GM10847 (cell line): Measurements from ENCODE around the gene SORL1.

Experiments used
- POLR2A ChIP-seq: IDR thresholded peaks from 2 replicates; pipeline ENCODE4 v1.6.1; 2011; ENCODE audit not compliant: insufficient read length; ENCODE audit errors: extremely low read depth

Gene SORL1

DNA sequence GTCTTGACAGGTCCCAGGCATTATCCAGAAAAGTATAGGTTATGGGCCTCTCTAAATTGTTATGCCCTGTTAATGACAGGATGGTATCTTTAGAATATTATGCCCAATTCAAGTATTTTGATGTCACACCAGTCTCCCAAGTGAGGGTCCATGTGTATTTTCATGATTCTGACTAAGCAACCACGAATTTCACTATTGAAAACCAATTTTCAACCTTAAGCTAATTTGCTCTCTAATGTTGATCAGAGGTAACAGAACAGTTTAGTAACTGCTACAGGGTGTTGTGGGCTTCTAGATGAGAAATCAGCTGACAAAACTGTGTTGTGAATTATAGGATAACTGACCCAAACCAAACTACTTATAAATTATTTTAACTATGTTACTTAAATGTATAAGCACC is 48.6 kb downstream of the SORL1 start:
- TF ChIP-seq POLR2A: no peak

DNA sequence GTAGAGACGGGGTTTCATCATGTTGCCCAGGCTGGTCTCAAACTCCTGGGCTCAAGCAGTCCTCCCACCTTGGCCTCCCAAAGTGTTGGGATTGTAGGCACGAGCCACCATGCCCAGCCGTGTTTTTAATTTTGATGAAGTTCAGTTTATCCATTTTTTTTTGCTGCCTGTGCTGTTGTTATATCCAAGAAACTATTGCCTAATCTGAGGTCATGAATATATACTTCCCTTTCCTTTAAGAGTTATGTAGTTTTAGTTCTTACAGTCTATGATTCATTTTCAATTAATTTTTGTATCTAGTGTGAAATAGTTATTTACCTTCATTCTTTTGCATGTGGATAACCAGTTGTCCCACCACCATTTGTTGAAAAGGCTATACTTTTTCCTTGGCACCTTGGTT is 50.9 kb downstream of the SORL1 start:
- TF ChIP-seq POLR2A: no peak

DNA sequence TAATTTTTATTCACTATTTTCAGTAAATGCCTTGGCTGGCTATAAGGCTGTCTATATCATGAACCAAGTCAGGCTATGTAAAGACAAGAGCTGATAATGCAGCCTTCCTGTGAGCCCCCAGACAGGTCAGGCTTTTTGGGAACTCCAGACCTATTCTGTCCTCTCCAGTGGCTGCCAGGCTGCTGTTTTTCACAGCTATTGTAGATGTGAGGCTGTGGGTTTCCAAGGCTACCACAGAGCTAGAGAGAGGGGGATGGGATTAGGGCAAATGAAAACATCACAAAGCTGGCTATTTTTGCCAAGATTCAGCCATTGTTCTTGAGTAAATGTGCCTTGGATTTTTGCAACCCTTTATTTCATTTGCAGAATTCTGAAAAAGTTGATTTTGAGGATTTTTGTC is 56.3 kb downstream of the SORL1 start:
- TF ChIP-seq POLR2A: no peak

DNA sequence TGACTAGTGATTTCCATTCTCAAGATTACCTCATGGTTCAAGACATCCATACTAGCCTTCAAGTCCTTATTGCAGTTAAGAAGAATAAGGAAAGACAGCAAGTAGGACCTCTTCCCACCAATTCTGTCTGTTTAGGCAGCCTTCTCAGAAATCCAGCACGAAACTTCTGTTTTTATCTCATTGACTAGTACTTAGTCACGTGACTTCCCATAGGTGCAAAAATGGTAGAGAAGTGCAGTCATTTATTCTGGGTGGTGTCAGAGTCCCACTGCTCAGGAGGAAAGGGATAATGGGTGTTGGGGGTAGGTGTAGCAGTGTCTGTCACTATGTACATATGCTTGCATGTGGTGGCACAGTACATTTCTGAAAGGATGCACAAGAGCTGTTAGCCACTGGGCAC is 58.3 kb downstream of the SORL1 start:
- TF ChIP-seq POLR2A: no peak

DNA sequence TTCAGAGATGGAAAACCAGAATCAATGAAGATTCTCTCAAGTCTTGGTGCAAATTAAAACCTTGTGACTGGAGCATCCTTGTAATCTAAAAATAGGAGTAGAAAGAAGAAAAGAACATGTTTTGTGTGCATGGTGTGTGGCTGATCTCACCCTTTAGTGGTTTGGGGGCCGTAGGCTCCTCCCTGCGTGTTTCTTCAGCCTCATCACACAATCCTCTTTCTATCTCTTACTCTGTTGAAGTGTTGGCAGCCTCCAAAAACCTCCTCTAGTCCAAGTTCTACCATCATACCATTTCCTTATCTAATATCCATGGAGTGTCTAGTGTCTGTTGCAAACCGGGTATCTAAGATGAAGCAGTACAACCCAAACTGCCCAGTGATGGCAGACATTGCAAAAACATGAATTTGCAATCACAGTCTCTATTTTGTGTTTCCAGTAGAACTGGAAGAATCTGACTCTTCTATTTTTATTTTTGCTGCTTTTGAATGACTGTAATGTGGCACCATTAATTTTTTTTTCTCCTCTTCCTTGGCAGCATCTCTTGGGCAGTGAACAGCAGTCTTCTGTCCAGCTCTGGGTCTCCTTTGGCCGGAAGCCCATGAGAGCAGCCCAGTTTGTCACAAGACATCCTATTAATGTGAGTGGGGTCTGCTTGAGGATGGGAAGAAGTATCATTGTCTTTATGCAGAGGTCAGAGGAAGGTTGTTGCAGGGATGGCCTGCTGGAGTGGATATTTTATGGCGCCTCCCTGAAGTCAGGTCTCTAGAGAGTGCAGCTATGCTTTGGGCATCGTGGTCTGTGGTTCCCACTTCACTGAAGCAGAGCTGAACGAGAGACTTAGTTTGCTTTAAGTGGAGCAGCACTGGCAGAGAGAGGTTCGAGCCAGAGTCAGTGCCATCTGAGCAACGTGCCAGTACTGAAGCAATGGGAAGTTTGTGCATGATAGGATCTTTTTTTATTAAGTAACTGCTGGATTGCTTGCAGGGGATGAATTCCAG is 60.7 kb downstream of the SORL1 start:
- no peak for TF ChIP-seq POLR2A

DNA sequence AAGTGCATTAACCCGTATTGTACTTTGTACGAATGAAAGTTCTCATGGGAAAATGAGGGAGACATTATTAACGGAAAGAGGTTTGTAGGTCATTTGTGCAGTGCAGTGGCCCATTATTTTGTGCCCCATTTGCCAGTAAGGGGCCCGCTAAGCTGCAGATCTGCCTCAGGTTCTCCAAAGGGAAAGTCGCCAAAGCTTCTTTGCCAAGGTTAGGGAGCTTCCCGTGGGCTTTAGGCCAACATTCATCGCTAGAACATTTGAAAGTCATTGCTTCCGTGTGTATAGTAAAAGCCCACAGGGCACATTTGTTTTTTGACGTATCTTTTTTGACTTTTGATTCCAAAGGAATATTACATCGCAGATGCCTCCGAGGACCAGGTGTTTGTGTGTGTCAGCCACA is 61.7 kb downstream of the SORL1 start:
- TF ChIP-seq POLR2A: no peak

DNA sequence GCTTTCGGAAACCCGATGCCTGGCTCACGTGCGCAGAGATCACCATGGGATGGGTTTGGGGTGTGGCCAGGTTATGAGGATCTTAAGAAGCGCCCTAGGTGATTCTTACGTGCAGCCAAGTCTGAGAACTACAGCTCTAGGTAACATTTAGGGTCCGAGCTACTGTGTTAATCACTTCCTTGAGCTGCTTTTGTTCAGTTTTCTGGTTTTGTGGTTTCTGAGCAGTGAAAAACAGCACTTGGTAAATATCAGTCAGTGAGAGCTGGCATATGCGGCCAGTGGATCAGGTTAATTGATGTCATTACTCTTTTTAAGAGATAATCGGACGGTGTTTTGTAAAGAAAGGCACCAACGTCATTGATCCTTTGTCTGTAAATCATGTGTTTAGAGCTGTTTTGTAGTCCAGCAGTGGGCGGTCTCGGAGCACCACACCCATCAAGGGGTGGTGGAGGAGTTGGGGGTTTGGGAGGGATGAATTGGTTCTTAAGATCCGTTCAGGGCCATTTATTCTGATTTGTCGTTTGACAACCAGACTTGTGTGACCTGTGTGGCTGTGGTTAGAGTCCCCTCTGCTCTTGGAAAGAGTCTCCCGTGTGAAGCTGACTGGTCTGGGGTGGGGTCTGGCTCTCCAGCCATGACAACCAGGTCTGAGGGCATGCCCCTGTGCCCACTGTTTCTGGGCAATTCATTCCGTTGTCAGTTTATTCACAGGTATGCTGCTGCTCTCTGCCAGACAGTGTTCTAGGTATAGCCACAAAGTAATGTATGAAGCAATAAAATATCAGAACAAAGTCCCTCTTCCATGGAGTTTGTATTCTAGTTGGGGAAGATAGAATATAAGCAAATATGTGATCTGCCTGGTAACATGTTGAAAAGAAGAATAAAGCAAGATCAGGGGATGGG is 62.6 kb downstream of the SORL1 start:
- TF ChIP-seq POLR2A: no peak

DNA sequence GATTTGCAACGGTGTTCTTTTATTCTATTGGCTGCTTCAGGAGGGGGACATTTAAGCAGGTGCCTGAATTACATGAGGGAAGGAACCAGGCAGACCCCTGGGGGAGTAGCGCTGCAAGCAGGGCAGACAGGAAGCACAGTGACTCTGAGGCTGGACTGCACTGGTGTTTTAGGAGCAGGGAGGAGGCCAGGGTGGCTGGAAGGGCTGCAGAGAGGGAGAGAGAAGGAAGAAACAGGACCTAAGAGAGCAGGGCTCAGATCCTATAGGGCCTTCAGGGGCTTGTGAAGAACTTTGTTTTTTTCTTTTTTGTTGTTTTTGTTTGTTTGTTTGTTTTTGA is 63.2 kb downstream of the SORL1 start:
- no peak for TF ChIP-seq POLR2A

DNA sequence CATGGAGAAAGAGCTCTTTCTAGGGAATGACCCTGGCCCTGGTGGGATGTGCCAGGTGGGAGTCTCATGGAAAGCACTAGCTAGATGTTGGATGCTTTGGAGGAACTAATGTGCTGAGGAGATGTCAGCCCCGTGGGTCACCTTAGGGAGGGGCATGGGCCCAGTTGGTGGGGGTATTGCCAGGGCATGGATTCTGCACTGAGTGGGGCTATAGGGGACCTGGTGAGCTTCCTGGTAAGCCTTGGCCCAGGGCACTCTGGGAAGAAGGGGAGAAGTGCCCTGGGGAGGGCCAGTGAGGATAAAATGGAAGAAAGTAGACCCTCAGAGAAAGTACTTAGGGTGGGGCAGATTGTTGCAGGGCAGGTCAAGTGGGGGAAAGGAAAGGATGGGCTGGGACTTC is 65.9 kb downstream of the SORL1 start:
- TF ChIP-seq POLR2A: no peak

DNA sequence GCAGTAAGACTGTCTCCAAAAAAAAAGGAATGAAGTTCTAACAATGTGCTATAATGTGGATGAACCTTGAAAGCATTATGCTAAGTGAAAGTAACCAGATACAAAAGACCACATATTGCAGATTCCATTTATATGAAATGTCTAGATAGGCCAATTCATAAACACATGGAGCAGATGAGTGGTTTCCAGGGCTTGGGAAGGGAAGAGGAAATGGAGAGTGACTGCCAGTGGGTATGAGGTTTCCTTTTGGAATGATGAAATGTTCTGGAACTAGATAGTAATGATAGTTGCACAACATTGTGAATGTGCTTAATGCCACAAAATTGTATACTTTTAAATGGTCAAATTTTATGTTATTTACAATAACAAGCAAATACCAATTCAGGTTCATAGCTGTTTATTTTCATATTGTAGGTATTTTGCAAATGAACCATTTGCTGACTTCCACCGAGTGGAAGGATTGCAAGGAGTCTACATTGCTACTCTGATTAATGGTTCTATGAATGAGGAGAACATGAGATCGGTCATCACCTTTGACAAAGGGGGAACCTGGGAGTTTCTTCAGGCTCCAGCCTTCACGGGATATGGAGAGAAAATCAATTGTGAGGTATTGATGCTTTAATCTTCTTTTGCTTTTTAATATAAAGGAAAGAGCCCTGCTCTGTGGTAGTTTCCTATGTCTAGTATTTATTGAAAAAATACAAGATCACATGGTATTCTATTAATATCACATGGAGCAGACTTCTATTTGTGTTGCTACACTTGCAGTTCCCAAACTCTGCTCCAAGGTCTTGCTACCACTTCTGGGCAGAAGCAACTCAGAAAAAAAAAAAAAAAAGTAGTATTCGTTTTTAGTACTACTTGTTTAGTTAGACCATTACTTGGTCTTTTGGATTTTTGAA is 68.4 kb downstream of the SORL1 start:
- no peak for TF ChIP-seq POLR2A

DNA sequence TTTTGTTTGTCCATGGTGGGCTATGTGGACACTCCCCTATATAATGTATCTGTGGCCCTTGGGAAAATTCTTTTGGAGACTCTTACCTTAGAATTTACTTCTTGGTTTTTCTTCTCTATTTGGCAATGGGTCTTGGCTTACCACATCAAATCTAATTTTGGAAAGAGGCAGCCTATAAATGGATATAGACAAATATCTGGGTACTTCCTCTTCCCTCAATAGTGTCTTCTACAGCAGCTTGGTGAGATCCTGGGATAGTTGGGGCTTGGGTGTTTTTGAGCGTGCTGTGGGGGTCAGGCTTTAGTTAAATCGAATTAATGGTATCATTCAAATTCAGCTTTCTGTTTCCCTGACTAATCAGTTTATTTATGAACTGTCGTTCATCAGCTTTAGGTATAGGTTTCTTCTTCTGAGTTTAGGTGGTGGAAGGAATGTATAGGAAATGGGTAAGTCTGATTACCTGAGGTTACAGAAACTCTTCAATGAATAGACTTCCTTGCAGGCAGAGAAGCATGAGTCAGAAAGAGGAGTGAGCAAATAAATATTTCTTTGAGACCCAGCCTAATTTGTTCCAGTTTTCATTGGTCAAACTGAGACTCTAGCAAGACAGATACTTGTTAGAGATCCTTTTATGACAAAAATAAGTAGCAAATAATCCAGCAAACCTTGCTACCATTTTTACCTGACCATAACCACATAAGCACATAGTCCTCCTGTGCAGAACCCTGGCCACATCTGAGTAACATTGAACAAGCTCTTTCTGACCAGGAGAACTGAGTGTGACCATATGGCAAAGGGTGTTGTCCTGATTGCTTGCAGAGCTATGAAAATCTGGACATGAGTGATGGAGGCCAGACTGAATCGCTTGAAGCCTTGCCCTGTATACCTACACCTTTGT is 69.3 kb downstream of the SORL1 start:
- TF ChIP-seq POLR2A: no peak

DNA sequence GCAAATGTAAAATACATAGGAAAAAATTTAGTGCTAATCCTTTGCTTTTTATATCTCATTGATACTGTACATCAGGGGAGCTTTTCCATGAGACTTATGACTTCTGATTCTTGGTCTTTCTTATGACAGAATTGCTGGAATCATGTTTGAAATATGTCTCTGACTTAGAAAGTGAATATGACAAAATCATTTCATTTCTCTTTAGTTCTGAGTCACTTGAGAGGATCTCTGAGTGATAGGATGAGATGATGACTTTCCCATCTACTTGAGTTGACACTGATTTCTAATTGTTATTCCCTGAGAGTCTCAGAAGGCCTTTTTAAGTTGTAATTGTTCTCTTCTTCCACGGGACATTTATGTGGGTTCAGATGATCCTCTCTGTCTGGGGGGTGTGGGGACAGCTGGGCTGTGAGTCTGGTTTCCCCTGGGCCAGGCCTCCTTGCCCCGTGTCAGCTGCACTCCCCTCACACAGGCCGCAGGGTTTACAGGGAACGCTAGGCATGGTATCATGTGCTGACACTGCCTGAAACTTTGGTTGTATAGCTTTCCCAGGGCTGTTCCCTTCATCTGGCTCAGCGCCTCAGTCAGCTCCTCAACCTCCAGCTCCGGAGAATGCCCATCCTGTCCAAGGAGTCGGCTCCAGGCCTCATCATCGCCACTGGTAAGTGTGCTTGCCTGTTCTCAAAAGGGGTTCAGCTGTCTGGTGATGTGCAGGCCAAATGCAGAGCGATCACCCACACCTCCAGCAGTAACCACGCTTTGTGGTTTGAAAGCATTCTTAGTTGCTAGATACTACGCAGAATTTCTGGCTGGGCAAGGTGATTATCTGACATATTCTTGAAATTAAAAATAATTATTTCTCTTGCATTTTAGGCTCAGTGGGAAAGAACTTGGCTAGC is 70.2 kb downstream of the SORL1 start:
- TF ChIP-seq POLR2A: no peak
